Stimulated activated CD4-positive, alpha-beta T cell treated with anti-CD3 and anti-CD28 coated beads, Interleukin-4, amount 100 ng/mL, for 48 hours (primary cell): ENCODE measurements around the gene PEMT.

Experiments
- DNase-seq, 2 donors: peaks; one replicate each; pipeline ENCODE4 v3.0.0-alpha.2; 2020; ENCODE audit warnings: low read depth in 2 of 2

PEMT gene

GRCh38 chr17:17536702-17537101, 54.8 kb downstream of the PEMT start:
- no peak for DNase-seq

GRCh38 chr17:17535957-17536356, 55.6 kb downstream of the PEMT start:
- no peak for DNase-seq

GRCh38 chr17:17533901-17534441, 57.5 kb downstream of the PEMT start:
- no peak for DNase-seq

GRCh38 chr17:17532991-17533390, 58.5 kb downstream of the PEMT start:
- no peak for DNase-seq

- DNase-seq = no peak
These were observed 60.4 kb downstream of the PEMT start for GRCh38 chr17:17531156-17531555.

GRCh38 chr17:17528696-17529652, 62.5 kb downstream of the PEMT start:
- DNase-seq = no peak

GRCh38 chr17:17527956-17528500, 63.5 kb downstream of the PEMT start:
- no peak for DNase-seq

GRCh38 chr17:17527534-17527933, 64.0 kb downstream of the PEMT start:
- no peak for DNase-seq

GRCh38 chr17:17526369-17526768, 65.1 kb downstream of the PEMT start:
- DNase-seq = no peak

- DNase-seq = no peak
These were observed 65.6 kb downstream of the PEMT start for GRCh38 chr17:17525956-17526355.

- DNase-seq = no peak
These were observed 66.2 kb downstream of the PEMT start for GRCh38 chr17:17525311-17525710.

- DNase-seq = no peak
These were observed 67.6 kb downstream of the PEMT start for GRCh38 chr17:17523731-17524490.

GRCh38 chr17:17523001-17523730, 68.3 kb downstream of the PEMT start:
- DNase-seq = no peak

- DNase-seq = no peak
These were observed 70.8 kb downstream of the PEMT start for GRCh38 chr17:17520599-17521232.

- no peak for DNase-seq
These were observed 71.6 kb downstream of the PEMT start for GRCh38 chr17:17519886-17520285.

GRCh38 chr17:17518951-17519350, 72.6 kb downstream of the PEMT start:
- DNase-seq = no peak

GRCh38 chr17:17518014-17518413, 73.5 kb downstream of the PEMT start:
- no peak for DNase-seq

- no peak for DNase-seq
These were observed 74.4 kb downstream of the PEMT start for GRCh38 chr17:17516941-17517720.

GRCh38 chr17:17515934-17516930, 75.3 kb downstream of the PEMT start:
- DNase-seq = no peak
